SKM-1 treated with dmso at 0.1 percent for 144 hours (cell line): Measurements from ENCODE around the gene MSL3B.
A peak's percentile ranks its signal among the peaks of the same experiment; 100 is the strongest.
"Not testable (repeated sequence)": the region's sequence is repeated elsewhere in the genome, so short reads cannot be mapped to it uniquely, and the experiment has no call there.

Experiments
- DNase-seq: peaks from one replicate; lab custom pipeline; 2025; ENCODE audit not compliant: unreplicated experiment; lab: John Stamatoyannopoulos, UW

Gene MSL3B

GRCh38 chr2:233867993-233868532 lies at the start of gene MSL3B:
Gene MSL3B, minus strand, starts transcription at chr2:233868386.
- DNase-seq: no peak

- no peak for DNase-seq
Observed at GRCh38 chr2:233917116-233917515, 48.9 kb upstream of the MSL3B start, which contains the start of gene TRPM8. Gene TRPM8, plus strand, starts transcription at chr2:233917373. Its CDS starts 9,165 bp downstream, at chr2:233926538.

- no peak for DNase-seq
Observed at GRCh38 chr2:233915128-233915527, 46.9 kb upstream of the MSL3B start.

- no peak for DNase-seq
Observed at GRCh38 chr2:233912691-233913423, 44.7 kb upstream of the MSL3B start.

- no peak for DNase-seq
Observed at GRCh38 chr2:233907627-233908026, 39.4 kb upstream of the MSL3B start.

GRCh38 chr2:233905945-233906344 lies 37.8 kb upstream of the MSL3B start:
- no peak for DNase-seq

- no peak for DNase-seq
Observed at GRCh38 chr2:233901884-233902283, 33.7 kb upstream of the MSL3B start.

GRCh38 chr2:233901367-233901766 lies 33.2 kb upstream of the MSL3B start:
- no peak for DNase-seq

GRCh38 chr2:233896253-233896652 lies 28.1 kb upstream of the MSL3B start:
- DNase-seq: not testable (repeated sequence)

- DNase-seq: no peak
Observed at GRCh38 chr2:233892793-233893192, 24.6 kb upstream of the MSL3B start.

GRCh38 chr2:233882353-233882752 lies 14.2 kb upstream of the MSL3B start:
- no peak for DNase-seq

GRCh38 chr2:233872125-233872524 lies 3.9 kb upstream of the MSL3B start:
- peak; percentile 1 for DNase-seq

GRCh38 chr2:233871432-233871831 lies 3.2 kb upstream of the MSL3B start:
- no peak for DNase-seq

GRCh38 chr2:233866479-233866878 lies 1.7 kb downstream of the MSL3B start:
- DNase-seq: no peak

GRCh38 chr2:233865838-233866237 lies 2.3 kb downstream of the MSL3B start:
- no peak for DNase-seq

GRCh38 chr2:233862261-233862768 lies 5.9 kb downstream of the MSL3B start:
- no peak for DNase-seq

- DNase-seq: no peak
Observed at GRCh38 chr2:233858331-233858730, 9.9 kb downstream of the MSL3B start.

- DNase-seq: peak; percentile 7
Observed at GRCh38 chr2:233857511-233858141, 10.6 kb downstream of the MSL3B start.

- DNase-seq: no peak
Observed at GRCh38 chr2:233856184-233856583, 12.0 kb downstream of the MSL3B start.

- no peak for DNase-seq
Observed at GRCh38 chr2:233855345-233855744, 12.8 kb downstream of the MSL3B start.

GRCh38 chr2:233854241-233854981 lies 13.8 kb downstream of the MSL3B start, which contains the start of gene HJURP:
Gene HJURP, minus strand, starts transcription at chr2:233854535. Its CDS starts 35 bp downstream, at chr2:233854500.
- peak; percentile 96 for DNase-seq
